Measurements from ENCODE around the gene VEZT.

The VEZT gene

GRCh38 chr12:95253386-95253785, 35.8 kb downstream of the VEZT start:
- TF ChIP-seq POLR2AphosphoS5 (IDR thresholded peaks at IDR 0.05; ENCODE audit: low read depth) (no peak), SPI1 (IDR thresholded peaks at IDR 0.05; ENCODE audit: borderline replicate concordance, low read depth) (no peak), GABPA (IDR thresholded peaks at IDR 0.05; ENCODE audit: low read depth) (no peak), REST (IDR thresholded peaks at IDR 0.05; ENCODE audit: insufficient replicate concordance, low read depth) (no peak), CTCF (IDR thresholded peaks at IDR 0.05; ENCODE audit: insufficient read depth, low read length) (no peak)
- Histone ChIP-seq H3K27me3 (ENCODE audit: insufficient read depth, poor library complexity, severe bottlenecking) (no peaks in the 10 kb centered on the region), H3K4me3 (replicated peaks; ENCODE audit: insufficient read depth, low read length) (no peak overlapping the region), H3K27ac (replicated peaks) (no peak overlapping the region)
- no peak for DNase-seq (ENCODE audit: low read depth in 1 of 2, low spot score in 1 of 2)

- DNase-seq (ENCODE audit: low read depth in 1 of 2, low spot score in 1 of 2): no peak
- Histone ChIP-seq H3K27me3 (ENCODE audit: insufficient read depth, poor library complexity, severe bottlenecking) (no peaks in the 10 kb centered on the region), H3K4me3 (replicated peaks; ENCODE audit: insufficient read depth, low read length) (no peak overlapping the region), H3K27ac (replicated peaks) (no peak overlapping the region)
- TF ChIP-seq SPI1 (IDR thresholded peaks at IDR 0.05; ENCODE audit: borderline replicate concordance, low read depth) (no peak), REST (IDR thresholded peaks at IDR 0.05; ENCODE audit: insufficient replicate concordance, low read depth) (no peak), GABPA (IDR thresholded peaks at IDR 0.05; ENCODE audit: low read depth) (no peak), CTCF (IDR thresholded peaks at IDR 0.05; ENCODE audit: insufficient read depth, low read length) (no peak)
Measured at GRCh38 chr12:95257541-95257940, 39.9 kb downstream of the VEZT start.

GRCh38 chr12:95258151-95258550, 40.5 kb downstream of the VEZT start:
- DNase-seq (ENCODE audit: low read depth in 1 of 2, low spot score in 1 of 2): no peak
- no peak overlapping the region for H3K4me3 ChIP-seq (replicated peaks; ENCODE audit: insufficient read depth, low read length)
- no peaks in the 10 kb centered on the region for H3K27me3 ChIP-seq (ENCODE audit: insufficient read depth, poor library complexity, severe bottlenecking)
- TF ChIP-seq REST (IDR thresholded peaks at IDR 0.05; ENCODE audit: insufficient replicate concordance, low read depth): no peak
- no peak for TF ChIP-seq GABPA (IDR thresholded peaks at IDR 0.05; ENCODE audit: low read depth)
- TF ChIP-seq SPI1 (IDR thresholded peaks at IDR 0.05; ENCODE audit: borderline replicate concordance, low read depth): no peak
- TF ChIP-seq CTCF (IDR thresholded peaks at IDR 0.05; ENCODE audit: insufficient read depth, low read length): no peak
- TF ChIP-seq POLR2AphosphoS5 (IDR thresholded peaks at IDR 0.05; ENCODE audit: low read depth): no peak
- H3K27ac ChIP-seq (replicated peaks): no peak overlapping the region
